ENCODE measurements around the gene CHID1. TPM values are rescaled to one million over a fixed set of nuclear protein-coding genes. Genes with fewer than 3 reads are reported as not detected.

The CHID1 gene
- total and polyA plus RNA-seq, 2 experiments from 2014 or later, result 54.1 to 67.3 TPM

- TF ChIP-seq, protein P1, sequence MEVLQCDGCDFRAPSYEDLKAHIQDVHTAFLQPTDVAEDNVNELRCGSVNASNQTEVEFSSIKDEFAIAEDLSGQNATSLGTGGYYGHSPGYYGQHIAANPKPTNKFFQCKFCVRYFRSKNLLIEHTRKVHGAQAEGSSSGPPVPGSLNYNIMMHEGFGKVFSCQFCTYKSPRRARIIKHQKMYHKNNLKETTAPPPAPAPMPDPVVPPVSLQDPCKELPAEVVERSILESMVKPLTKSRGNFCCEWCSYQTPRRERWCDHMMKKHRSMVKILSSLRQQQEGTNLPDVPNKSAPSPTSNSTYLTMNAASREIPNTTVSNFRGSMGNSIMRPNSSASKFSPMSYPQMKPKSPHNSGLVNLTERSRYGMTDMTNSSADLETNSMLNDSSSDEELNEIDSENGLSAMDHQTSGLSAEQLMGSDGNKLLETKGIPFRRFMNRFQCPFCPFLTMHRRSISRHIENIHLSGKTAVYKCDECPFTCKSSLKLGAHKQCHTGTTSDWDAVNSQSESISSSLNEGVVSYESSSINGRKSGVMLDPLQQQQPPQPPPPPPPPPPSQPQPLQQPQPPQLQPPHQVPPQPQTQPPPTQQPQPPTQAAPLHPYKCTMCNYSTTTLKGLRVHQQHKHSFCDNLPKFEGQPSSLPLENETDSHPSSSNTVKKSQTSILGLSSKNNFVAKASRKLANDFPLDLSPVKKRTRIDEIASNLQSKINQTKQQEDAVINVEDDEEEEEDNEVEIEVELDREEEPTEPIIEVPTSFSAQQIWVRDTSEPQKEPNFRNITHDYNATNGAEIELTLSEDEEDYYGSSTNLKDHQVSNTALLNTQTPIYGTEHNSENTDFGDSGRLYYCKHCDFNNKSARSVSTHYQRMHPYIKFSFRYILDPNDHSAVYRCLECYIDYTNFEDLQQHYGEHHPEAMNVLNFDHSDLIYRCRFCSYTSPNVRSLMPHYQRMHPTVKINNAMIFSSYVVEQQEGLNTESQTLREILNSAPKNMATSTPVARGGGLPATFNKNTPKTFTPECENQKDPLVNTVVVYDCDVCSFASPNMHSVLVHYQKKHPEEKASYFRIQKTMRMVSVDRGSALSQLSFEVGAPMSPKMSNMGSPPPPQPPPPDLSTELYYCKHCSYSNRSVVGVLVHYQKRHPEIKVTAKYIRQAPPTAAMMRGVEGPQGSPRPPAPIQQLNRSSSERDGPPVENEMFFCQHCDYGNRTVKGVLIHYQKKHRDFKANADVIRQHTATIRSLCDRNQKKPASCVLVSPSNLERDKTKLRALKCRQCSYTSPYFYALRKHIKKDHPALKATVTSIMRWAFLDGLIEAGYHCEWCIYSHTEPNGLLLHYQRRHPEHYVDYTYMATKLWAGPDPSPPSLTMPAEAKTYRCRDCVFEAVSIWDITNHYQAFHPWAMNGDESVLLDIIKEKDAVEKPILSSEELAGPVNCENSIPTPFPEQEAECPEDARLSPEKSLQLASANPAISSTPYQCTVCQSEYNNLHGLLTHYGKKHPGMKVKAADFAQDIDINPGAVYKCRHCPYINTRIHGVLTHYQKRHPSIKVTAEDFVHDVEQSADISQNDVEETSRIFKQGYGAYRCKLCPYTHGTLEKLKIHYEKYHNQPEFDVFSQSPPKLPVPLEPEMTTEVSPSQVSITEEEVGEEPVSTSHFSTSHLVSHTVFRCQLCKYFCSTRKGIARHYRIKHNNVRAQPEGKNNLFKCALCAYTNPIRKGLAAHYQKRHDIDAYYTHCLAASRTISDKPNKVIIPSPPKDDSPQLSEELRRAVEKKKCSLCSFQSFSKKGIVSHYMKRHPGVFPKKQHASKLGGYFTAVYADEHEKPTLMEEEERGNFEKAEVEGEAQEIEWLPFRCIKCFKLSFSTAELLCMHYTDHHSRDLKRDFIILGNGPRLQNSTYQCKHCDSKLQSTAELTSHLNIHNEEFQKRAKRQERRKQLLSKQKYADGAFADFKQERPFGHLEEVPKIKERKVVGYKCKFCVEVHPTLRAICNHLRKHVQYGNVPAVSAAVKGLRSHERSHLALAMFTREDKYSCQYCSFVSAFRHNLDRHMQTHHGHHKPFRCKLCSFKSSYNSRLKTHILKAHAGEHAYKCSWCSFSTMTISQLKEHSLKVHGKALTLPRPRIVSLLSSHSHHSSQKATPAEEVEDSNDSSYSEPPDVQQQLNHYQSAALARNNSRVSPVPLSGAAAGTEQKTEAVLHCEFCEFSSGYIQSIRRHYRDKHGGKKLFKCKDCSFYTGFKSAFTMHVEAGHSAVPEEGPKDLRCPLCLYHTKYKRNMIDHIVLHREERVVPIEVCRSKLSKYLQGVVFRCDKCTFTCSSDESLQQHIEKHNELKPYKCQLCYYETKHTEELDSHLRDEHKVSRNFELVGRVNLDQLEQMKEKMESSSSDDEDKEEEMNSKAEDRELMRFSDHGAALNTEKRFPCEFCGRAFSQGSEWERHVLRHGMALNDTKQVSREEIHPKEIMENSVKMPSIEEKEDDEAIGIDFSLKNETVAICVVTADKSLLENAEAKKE (CRISPR knock-in tag; IDR thresholded peaks at IDR 0.05), result no peak
- TF ChIP-seq JUNB (IDR thresholded peaks at IDR 0.05; ENCODE audit: unreplicated experiment) (no peak), POLR2AphosphoS5 (IDR thresholded peaks at IDR 0.05; ENCODE audit: low read depth) (no peak; the same call in 1 of the 2 replicates), ZNF331 (CRISPR knock-in tag; IDR thresholded peaks at IDR 0.05; ENCODE audit: low read depth) (no peak), NANOG (IDR thresholded peaks at IDR 0.05; ENCODE audit: borderline replicate concordance) (no peak), CREB1 (CRISPR knock-in tag; IDR thresholded peaks at IDR 0.05; ENCODE audit: low read depth) (no peak), EZH2 (IDR thresholded peaks at IDR 0.05; ENCODE audit: low read depth, unreplicated experiment) (no peak), EZH2phosphoT487 (IDR thresholded peaks at IDR 0.05; ENCODE audit: unreplicated experiment) (no peak), ZNF114 (CRISPR knock-in tag; IDR thresholded peaks at IDR 0.05) (no peak)
- TF ChIP-seq, protein P2, sequence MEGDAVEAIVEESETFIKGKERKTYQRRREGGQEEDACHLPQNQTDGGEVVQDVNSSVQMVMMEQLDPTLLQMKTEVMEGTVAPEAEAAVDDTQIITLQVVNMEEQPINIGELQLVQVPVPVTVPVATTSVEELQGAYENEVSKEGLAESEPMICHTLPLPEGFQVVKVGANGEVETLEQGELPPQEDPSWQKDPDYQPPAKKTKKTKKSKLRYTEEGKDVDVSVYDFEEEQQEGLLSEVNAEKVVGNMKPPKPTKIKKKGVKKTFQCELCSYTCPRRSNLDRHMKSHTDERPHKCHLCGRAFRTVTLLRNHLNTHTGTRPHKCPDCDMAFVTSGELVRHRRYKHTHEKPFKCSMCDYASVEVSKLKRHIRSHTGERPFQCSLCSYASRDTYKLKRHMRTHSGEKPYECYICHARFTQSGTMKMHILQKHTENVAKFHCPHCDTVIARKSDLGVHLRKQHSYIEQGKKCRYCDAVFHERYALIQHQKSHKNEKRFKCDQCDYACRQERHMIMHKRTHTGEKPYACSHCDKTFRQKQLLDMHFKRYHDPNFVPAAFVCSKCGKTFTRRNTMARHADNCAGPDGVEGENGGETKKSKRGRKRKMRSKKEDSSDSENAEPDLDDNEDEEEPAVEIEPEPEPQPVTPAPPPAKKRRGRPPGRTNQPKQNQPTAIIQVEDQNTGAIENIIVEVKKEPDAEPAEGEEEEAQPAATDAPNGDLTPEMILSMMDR (conservative IDR thresholded peaks at IDR 0.05; ENCODE audit: low read depth in 2 of 2), result no peak
Observed at GRCh38 chr11:867856-868358, 42.7 kb downstream of the CHID1 start (continued).

All from GM23338 (cell line).